ENCODE data around the gene RHOD.

- no peak for TF ChIP-seq CTCF (IDR thresholded peaks at IDR 0.05)
- no peak for TF ChIP-seq POLR2A (IDR thresholded peaks at IDR 0.05)
Measured at GRCh38 chr11:67007126-67007525, 49.5 kb upstream of the RHOD start.

All from uterus (tissue), 2 donors.